IPS DF 6.9 (cell line): ENCODE results near the gene LST1.

ENCODE experiments used
- DNase-seq: peaks from one replicate; pipeline ENCODE4 v3.0.0-alpha.2; 2013; ENCODE audit warnings: low read depth, low spot score
- H3K27ac ChIP-seq: one replicate; pipeline ENCODE4 v1.5.1; 2013; ENCODE audit warnings: low read length, control low read depth
- H3K27me3 ChIP-seq: 2 replicates; pipeline ENCODE4 v1.6.1; 2013; ENCODE audit warnings: mild to moderate bottlenecking, low read length; ENCODE audit not compliant: control insufficient read depth, insufficient read depth
- H3K36me3 ChIP-seq: 2 replicates; pipeline ENCODE4 v1.6.1; 2013; ENCODE audit warnings: low read length; ENCODE audit not compliant: control insufficient read depth, insufficient read depth
- H3K4me1 ChIP-seq: 2 replicates; pipeline ENCODE4 v1.6.1; 2013; ENCODE audit warnings: low read length; ENCODE audit not compliant: control insufficient read depth, insufficient read depth
- H3K4me3 ChIP-seq: 2 replicates; pipeline ENCODE4 v1.5.1; 2013; ENCODE audit warnings: mild to moderate bottlenecking, low read length
- H3K9me3 ChIP-seq: 2 replicates; pipeline ENCODE4 v1.6.1; 2013; ENCODE audit warnings: low read length, inconsistent platforms; ENCODE audit not compliant: control insufficient read depth, insufficient read depth
- WGBS: extraction: QIAGEN DNeasy Blood & Tissue Kit; methylation state at CpG from one replicate; pipeline ENCODE4 v1.1.7; 2013; ENCODE audit warnings: mixed read lengths, missing lambda C conversion rate; ENCODE audit not compliant: insufficient read length, insufficient coverage; 5-methylcytosine and 5-hydroxymethylcytosine counted together

The LST1 gene

DNA sequence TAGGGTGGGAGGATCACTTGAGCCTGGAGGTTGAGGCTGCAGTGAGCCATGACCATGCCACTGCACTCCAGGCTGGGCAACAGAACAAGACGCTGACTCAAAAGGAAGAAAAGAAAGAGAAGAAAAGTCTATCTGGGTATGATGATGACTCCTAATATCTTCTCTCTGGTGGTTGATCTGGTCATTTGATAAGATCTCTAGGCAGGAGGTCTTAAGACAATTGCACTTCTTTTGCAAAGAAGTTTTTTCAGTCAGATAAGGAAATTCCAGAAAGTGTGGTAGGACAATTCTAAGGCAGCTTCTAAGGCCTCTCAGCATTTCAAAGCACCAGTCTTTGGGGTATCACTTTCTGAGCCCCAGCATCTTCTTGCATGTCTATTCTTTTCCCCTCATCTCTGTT lies 21.2 kb downstream of the LST1 start:
- Histone ChIP-seq H3K27me3 (no peaks in the 10 kb centered on the region; the same call in 1 of the 2 replicates), H3K9me3 (no peaks in the 10 kb centered on the region)
- WGBS: no CpG with 5 or more reads among the region's 1 CpG

DNA sequence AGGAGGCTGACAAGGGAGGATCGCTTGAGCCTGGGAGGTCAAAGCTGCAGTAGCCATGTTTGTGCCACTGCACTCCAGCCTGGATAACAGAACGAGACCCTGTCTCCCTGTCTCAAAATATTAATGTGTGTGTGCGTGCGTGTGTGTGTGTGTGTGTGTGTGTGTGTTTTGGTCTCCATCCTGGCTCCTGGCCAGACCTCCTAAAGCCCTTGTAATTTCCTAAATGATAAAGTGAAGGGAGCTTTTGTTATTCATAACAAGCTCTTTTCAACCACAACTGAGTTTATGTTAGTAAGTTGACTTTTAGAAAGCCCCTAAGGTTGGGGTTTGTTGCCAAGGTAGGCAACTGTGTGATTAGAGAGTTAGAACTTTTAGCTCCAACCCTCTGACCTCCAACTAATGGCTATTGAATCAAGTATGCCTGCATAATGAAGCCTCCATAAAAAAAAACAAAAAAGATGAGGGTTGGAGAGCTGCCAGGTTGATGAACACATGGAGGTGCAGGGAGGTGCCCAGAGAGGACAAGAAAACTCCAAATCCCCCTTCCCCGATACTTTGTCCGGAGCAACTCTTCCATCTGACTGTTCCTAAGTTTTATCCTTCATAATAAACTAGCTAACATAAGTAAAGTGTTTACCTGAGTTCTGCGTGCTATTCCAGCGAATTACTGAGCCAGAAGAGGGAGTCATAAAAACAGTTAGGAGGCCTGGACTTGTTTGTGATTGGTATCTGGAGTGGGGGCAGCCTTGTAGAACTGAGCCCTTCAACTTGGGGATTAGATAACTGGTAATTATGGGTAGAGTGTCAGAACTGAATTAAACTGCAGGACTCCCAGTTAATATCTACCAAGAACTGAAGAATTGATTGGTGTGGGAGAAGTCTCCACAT lies 23.7 kb downstream of the LST1 start:
- no peak overlapping the region for H3K4me3 ChIP-seq
- H3K4me1 ChIP-seq: no peaks in the 10 kb centered on the region
- no CpG with 5 or more reads among the region's 8 CpGs for WGBS
- no peaks in the 10 kb centered on the region for H3K9me3 ChIP-seq
- H3K27me3 ChIP-seq: no peaks in the 10 kb centered on the region
- DNase-seq: no peak
- H3K36me3 ChIP-seq: no peaks in the 10 kb centered on the region
- H3K27ac ChIP-seq: no peak overlapping the region

More for the DNA sequence above, 21.2 kb downstream of the LST1 start:
- Histone ChIP-seq H3K27ac (no peak overlapping the region), H3K4me1 (no peaks in the 10 kb centered on the region), H3K4me3 (no peak overlapping the region), H3K36me3 (no peaks in the 10 kb centered on the region)
- DNase-seq: no peak

DNA sequence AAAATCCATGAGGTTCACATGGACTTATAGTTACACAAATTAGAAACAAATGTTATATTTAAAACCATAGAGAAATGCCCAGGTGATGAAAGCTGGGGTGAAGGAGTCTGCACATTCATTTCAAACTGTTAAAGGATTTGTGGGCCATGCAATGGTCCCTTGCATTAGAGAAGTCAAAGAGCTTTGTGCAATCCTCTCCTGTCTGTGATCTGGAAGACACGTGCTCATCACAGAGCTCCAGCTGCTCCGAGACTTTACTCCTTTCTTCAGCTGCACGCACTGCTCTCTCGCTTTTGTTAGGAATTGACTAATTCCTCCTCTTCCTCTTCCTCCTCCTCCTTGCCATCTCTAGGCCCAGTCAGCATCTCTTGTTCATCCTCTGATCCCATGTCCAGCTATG lies 24.9 kb downstream of the LST1 start:
- Histone ChIP-seq H3K4me3 (no peak overlapping the region), H3K9me3 (no peaks in the 10 kb centered on the region), H3K36me3 (no peaks in the 10 kb centered on the region), H3K27me3 (no peaks in the 10 kb centered on the region), H3K4me1 (peaks cover 7% of the 10 kb centered on the region), H3K27ac (no peak overlapping the region)
- DNase-seq: no peak
- WGBS: no CpG with 5 or more reads among the region's 4 CpGs

GRCh38 chr6:31614075-31614619 lies 28.1 kb downstream of the LST1 start:
- no peak for DNase-seq
- Histone ChIP-seq H3K4me1 (peaks cover 8% of the 10 kb centered on the region), H3K36me3 (no peaks in the 10 kb centered on the region), H3K4me3 (no peak overlapping the region), H3K9me3 (no peaks in the 10 kb centered on the region), H3K27ac (no peak overlapping the region), H3K27me3 (no peaks in the 10 kb centered on the region)
- no CpG with 5 or more reads among the region's 8 CpGs for WGBS

GRCh38 chr6:31614684-31615578 lies 28.9 kb downstream of the LST1 start, which contains the start of gene AIF1:
Gene AIF1 (plus strand): TSS chr6:31615234. CDS start chr6:31615330, 96 bp downstream.
- WGBS: no CpG with 5 or more reads among the region's 6 CpGs
- Histone ChIP-seq H3K27me3 (no peaks in the 10 kb centered on the region), H3K9me3 (no peaks in the 10 kb centered on the region), H3K4me1 (peaks cover 8% of the 10 kb centered on the region), H3K36me3 (no peaks in the 10 kb centered on the region), H3K27ac (no peak within 1 kb of the TSS), H3K4me3 (no peak within 1 kb of the TSS)
- no peak for DNase-seq

DNA sequence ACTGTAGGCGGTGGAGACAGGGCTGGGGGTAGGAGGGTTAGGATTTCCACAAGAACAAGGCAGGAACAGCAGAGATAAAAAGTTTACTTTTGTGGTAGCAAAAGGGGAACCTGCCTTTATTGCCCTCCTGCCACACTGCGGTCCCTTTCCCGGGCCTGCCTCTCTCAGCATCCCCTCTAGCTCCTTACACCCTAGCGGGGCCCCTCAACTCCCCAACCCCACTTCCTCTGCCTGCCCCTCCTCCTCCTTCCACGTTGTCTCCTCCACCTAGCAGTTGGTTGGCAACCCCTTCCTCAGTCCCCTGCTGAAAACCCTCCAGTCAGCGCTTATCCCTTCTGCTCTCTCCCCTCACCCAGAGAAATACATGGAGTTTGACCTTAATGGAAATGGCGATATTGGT lies 29.7 kb downstream of the LST1 start:
- WGBS: no CpG with 5 or more reads among the region's 7 CpGs
- Histone ChIP-seq H3K27me3 (no peaks in the 10 kb centered on the region), H3K4me3 (no peak overlapping the region), H3K36me3 (no peaks in the 10 kb centered on the region), H3K4me1 (peaks cover 8% of the 10 kb centered on the region), H3K9me3 (no peaks in the 10 kb centered on the region), H3K27ac (no peak overlapping the region)
- no peak for DNase-seq

GRCh38 chr6:31617010-31617409 lies 30.9 kb downstream of the LST1 start:
- Histone ChIP-seq H3K4me3 (no peak overlapping the region), H3K36me3 (no peaks in the 10 kb centered on the region), H3K9me3 (no peaks in the 10 kb centered on the region), H3K4me1 (peaks cover 8% of the 10 kb centered on the region), H3K27ac (no peak overlapping the region), H3K27me3 (no peaks in the 10 kb centered on the region)
- WGBS: no CpG with 5 or more reads among the region's 2 CpGs
- DNase-seq: no peak

DNA sequence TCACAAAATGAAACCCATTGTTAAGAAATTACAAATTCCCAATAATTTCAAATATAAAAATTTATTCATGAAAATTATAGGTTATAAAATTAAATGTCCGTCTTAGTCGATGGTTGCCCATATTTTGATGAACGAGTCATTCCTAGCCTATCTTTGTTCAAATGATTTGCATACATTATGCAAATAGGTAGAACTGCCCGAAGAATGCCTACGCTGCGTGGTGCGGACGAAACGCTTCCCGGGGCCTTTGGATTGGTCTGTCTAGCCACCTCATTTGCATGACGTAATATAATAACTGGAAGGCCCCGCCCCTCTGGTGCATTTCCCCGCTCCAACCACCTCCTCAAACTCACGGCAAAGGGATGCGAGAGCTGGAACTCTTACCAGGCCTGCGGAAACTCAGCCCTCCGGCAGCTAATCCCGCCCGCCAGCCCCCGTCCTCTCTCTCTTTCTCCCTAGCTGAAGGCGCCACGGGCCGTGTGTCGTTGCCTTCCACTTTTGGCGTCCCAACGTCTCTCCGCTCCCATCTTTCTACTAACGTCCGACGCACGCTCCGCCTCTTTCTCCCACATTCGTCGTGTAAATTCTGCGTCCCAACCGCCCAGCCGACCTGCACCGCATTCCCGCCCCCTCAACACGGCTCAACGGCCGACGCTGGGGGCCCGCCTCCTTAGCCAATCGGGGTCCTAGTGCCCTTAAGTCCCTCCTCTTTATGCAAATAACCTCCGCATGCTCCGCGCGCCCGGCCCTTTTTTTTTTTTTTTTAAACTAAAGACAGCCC lies 33.9 kb downstream of the LST1 start:
- H3K27ac ChIP-seq: peak overlapping the region; percentile 50
- peaks cover 16% of the 10 kb centered on the region for H3K36me3 ChIP-seq
- peak; percentile 98 for DNase-seq
- H3K4me3 ChIP-seq: peak overlapping the region; percentile 70; the same call in 1 of the 2 replicates
- H3K9me3 ChIP-seq: no peaks in the 10 kb centered on the region
- H3K27me3 ChIP-seq: no peaks in the 10 kb centered on the region
- peaks cover 8% of the 10 kb centered on the region for H3K4me1 ChIP-seq
- no CpG with 5 or more reads among the region's 50 CpGs for WGBS

GRCh38 chr6:31620586-31621319 lies 34.7 kb downstream of the LST1 start, which contains the start of gene PRRC2A:
Gene PRRC2A (plus strand): TSS chr6:31620715. CDS start chr6:31622790, 2,075 bp downstream.
- no CpG with 5 or more reads among the region's 67 CpGs for WGBS
- peak within 1 kb of the TSS; percentile 50 for H3K27ac ChIP-seq
- H3K9me3 ChIP-seq: no peaks in the 10 kb centered on the region
- peaks cover 23% of the 10 kb centered on the region for H3K36me3 ChIP-seq
- peak within 1 kb of the TSS; percentile 95 for H3K4me3 ChIP-seq
- H3K27me3 ChIP-seq: no peaks in the 10 kb centered on the region
- peaks cover 3% of the 10 kb centered on the region; the same call in 1 of the 2 replicates for H3K4me1 ChIP-seq
- no peak for DNase-seq
